Activated T-cell treated with anti-CD3 and anti-CD28 coated beads, Interleukin-2, amount 50 U/mL, for 24 hours (primary cell): ENCODE measurements around the gene BORCS5.

Source experiments
- DNase-seq: peaks from one replicate; pipeline ENCODE4 v3.0.0-alpha.2; 2020
- H3K27ac Mint-ChIP-seq: 2 replicates; pipeline ENCODE4 v1.8.0; 2020; ENCODE audit warnings: mild to moderate bottlenecking, mixed read lengths
- H3K27me3 Mint-ChIP-seq: 2 replicates; pipeline ENCODE4 v1.8.0; 2020; ENCODE audit warnings: mixed read lengths
- H3K36me3 Mint-ChIP-seq: 2 replicates; pipeline ENCODE4 v1.8.0; 2020; ENCODE audit warnings: low read depth, mixed read lengths
- H3K4me1 Mint-ChIP-seq: 2 replicates; pipeline ENCODE4 v1.8.0; 2020; ENCODE audit warnings: low read depth, mixed read lengths
- H3K4me3 Mint-ChIP-seq: 2 replicates; pipeline ENCODE4 v1.8.0; 2020; ENCODE audit warnings: mild to moderate bottlenecking, moderate library complexity, mixed read lengths
- H3K9me3 Mint-ChIP-seq: 2 replicates; pipeline ENCODE4 v1.8.0; 2020; ENCODE audit warnings: mixed read lengths

The BORCS5 gene

DNA sequence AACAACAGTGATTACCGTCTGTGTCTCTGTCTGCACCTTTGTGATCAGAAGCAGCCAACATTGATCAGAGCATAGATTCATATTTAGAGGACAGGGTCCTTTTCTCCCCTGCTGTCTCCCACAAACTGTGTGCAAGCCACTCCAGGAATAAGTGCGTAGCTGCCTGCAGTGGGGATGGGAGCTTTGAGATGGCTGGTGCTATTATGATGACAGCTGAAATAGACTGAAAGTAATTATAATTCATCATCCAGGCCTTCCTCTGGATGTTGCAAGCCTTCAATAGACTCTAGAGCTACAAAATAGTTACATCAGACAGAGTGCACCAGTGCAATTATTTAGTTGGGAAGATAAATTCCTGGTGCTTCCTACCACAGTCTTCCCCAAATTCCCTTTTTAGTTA lies 68.1 kb downstream of the BORCS5 start:
- no peak for DNase-seq
- Mint-ChIP-seq H3K27ac (peak overlapping the region; percentile 41), H3K36me3 (peaks cover 67% of the 10 kb centered on the region), H3K9me3 (peaks cover 29% of the 10 kb centered on the region), H3K4me1 (peaks cover 59% of the 10 kb centered on the region), H3K4me3 (no peak overlapping the region), H3K27me3 (no peaks in the 10 kb centered on the region)

DNA sequence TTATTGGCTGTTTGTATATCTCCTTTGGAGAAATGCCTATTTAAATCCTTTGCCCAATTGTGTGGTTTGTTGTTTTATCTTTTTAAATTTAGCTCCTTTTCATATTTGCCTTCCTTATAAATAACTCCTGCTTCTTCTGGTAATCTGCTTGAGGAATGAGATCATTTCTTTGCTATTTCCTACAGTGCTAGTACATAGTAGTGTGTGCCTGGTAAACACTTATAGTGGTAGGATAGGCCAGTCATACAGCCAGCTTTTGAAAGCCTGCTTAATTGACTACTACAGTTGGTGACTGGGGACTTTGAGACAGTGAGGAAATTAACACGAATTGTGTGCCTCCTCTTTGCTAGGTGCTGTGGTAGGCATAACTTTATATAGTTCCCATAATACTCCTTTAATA lies 68.7 kb downstream of the BORCS5 start:
- Mint-ChIP-seq H3K36me3 (peaks cover 62% of the 10 kb centered on the region), H3K27me3 (no peaks in the 10 kb centered on the region), H3K4me1 (peaks cover 59% of the 10 kb centered on the region), H3K9me3 (peaks cover 27% of the 10 kb centered on the region), H3K27ac (no peak overlapping the region), H3K4me3 (no peak overlapping the region)
- no peak for DNase-seq

DNA sequence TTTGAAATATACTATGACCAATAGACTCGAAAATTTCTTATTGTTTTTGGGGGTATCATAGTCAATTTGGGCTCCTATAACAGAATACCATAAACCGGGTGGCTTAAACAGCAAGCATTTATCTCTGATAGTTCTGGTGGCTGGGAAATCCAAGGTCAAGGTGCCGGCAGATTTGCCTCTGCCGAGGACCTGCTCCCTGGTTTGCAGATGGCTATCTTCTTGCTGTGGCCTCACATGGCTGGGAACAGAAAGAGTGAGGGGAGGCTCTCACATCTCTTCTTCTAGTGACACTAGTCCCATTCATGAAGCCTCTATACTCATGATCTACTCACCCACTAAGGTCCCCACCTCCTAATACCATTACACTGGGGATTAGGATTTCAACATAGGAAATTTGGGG lies 70.7 kb downstream of the BORCS5 start:
- peak overlapping the region; percentile 42 for H3K27ac Mint-ChIP-seq
- H3K9me3 Mint-ChIP-seq: peaks cover 13% of the 10 kb centered on the region
- no peak overlapping the region for H3K4me3 Mint-ChIP-seq
- H3K36me3 Mint-ChIP-seq: peaks cover 49% of the 10 kb centered on the region
- no peak for DNase-seq
- peaks cover 69% of the 10 kb centered on the region for H3K4me1 Mint-ChIP-seq
- no peaks in the 10 kb centered on the region for H3K27me3 Mint-ChIP-seq

DNA sequence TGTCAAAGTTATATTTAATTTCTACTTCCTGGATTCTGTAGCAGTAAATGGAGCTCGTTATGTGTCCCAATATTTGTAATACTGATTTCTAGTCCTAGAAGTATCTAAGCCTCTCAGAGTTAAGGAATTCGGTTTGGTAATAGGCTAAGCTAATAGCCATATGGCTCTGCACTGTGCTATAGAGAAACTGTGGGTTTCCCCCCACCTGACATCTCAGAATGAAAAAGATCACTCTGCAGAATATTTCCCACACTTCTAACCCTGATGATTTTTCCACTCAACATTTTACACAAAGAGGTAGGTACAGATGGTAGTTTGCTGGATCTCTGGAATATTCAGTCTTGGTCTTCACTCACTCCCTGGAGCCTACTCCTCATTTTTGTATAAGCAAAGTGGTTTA lies 71.2 kb downstream of the BORCS5 start:
- H3K27ac Mint-ChIP-seq: peak overlapping the region; percentile 48
- peaks cover 74% of the 10 kb centered on the region for H3K4me1 Mint-ChIP-seq
- H3K9me3 Mint-ChIP-seq: peaks cover 13% of the 10 kb centered on the region
- H3K27me3 Mint-ChIP-seq: no peaks in the 10 kb centered on the region
- H3K4me3 Mint-ChIP-seq: no peak overlapping the region
- DNase-seq: no peak
- H3K36me3 Mint-ChIP-seq: peaks cover 50% of the 10 kb centered on the region

DNA sequence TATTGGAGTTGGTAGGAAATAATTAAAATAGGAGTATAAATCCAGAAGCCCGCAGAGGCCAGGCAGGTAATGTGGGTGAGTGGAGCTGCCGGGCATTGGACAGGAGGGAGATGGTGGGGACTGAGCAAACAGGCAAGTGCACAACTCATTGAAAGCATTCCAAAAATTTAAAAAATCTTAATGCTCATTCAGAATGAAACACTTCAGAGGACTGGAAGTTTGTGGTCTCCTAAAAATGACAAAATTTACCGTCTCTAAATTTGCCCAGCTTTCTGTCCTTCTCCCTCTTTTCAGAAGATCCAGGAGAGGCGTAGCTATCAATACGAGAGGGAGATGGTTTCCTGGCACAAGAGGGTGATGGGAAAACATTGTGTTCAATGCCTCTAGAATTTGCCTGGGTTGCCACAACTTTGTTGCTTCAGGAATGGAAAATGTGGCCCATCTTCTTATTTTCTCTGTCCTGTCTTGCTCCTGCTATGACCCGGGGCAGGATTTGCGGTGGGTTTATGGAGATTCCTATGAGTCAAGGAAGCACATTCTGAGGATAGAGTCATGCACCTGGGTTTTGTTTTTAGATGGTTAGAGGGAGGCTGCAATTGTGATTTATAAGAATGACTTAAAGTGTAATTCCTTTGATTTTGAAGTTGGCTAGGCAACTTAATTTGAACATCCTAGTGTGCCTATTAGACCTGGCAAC lies 72.2 kb downstream of the BORCS5 start:
- Mint-ChIP-seq H3K36me3 (peaks cover 45% of the 10 kb centered on the region), H3K4me3 (no peak overlapping the region), H3K27me3 (no peaks in the 10 kb centered on the region), H3K27ac (peak overlapping the region; percentile 91), H3K9me3 (peaks cover 9% of the 10 kb centered on the region), H3K4me1 (peaks cover 80% of the 10 kb centered on the region)
- no peak for DNase-seq

DNA sequence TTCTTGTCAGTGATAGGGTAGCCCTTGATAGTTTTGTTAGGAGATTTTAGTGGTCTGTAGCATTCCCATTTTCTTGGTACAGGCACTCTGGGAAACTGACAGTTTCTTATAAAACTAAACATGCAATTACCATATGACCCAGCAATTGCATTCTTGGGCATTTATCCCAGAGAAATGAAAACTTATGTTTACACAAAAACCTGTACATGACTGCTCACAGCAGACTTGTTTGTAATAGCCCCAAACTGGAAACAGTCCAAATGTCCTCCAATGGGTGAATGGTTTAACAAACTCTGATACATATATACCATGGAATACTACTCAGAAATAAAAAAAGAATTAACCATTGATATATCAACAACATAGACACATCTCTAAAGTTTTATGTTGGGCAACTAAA lies 75.5 kb downstream of the BORCS5 start:
- DNase-seq: no peak
- Mint-ChIP-seq H3K9me3 (peaks cover 10% of the 10 kb centered on the region), H3K27me3 (no peaks in the 10 kb centered on the region), H3K4me1 (peaks cover 67% of the 10 kb centered on the region), H3K27ac (peak overlapping the region; percentile 63), H3K4me3 (no peak overlapping the region), H3K36me3 (peaks cover 46% of the 10 kb centered on the region)

DNA sequence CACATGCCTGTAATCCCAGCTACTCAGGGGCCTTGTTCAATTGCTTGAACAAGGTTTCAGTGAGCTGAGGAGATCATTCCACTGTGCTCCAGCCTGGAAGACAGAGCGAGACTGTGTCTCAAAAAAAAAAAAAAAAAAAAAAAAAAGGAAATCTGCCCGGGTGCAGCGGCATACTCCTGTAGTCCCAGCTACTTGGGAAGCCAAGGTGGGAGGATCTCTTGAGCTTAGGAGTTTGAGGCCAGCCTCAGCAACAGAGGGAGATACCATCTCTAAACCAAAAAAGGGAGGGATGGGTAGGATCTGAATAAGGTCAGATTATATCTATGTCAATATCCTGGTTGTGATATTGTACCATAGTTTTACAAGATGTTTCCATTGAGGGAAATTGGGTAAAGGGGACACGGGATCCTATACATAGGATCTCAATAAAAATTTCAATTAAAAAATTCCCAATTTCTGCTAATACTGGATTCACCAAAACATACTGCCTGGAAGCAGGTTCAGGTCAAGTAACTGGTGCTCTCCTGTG lies 76.4 kb downstream of the BORCS5 start:
- H3K36me3 Mint-ChIP-seq: peaks cover 51% of the 10 kb centered on the region
- peak overlapping the region; percentile 63 for H3K27ac Mint-ChIP-seq
- peaks cover 64% of the 10 kb centered on the region for H3K4me1 Mint-ChIP-seq
- H3K9me3 Mint-ChIP-seq: peaks cover 12% of the 10 kb centered on the region
- no peak overlapping the region for H3K4me3 Mint-ChIP-seq
- no peak for DNase-seq
- no peaks in the 10 kb centered on the region for H3K27me3 Mint-ChIP-seq

DNA sequence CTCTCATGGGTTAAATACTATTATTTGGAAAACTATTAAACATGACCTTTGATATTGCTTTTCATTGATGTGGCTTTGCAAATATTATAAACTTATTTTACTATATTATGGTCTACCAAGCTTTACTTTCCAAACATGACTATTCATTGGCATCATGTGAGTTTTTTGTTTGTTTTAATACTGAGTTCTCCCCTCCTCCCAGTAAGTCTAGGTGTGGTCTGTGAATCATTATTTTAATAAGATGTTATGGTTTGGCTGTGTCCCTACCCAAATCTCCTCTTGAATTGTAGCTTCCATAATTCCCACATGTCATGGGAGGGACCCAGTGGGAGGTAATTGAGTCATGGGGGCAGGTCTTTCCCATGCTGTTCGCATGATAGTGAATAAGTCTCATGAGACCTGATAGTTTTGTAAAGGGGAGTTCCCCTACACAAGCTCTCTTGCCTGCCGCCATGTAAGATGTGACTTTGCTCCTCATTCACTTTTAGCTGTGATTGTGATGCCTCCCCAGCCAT lies 80.0 kb downstream of the BORCS5 start:
- H3K36me3 Mint-ChIP-seq: peaks cover 70% of the 10 kb centered on the region
- no peak overlapping the region for H3K4me3 Mint-ChIP-seq
- H3K4me1 Mint-ChIP-seq: peaks cover 74% of the 10 kb centered on the region

DNA sequence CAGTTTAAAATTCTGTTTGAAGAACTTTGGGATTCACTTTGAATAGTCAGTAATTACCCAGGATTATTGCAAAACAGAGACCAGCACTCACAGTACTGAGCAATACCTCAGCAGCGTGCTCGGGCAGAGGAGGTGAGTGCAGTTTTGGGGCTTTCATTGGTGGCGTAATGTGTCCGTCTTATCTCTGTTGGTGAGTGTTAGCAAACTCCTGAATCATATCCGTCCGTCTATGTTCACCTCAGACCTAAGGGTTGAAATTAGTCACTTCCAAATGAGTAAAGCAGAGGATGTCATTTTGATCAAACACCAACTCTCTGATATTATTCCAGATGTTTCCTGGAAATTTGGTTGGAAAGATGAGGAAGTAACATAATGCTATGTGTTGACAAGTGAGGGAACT lies 82.8 kb downstream of the BORCS5 start:
- Mint-ChIP-seq H3K4me1 (peaks cover 77% of the 10 kb centered on the region), H3K4me3 (no peak overlapping the region), H3K27me3 (no peaks in the 10 kb centered on the region), H3K36me3 (peaks cover 69% of the 10 kb centered on the region), H3K9me3 (peaks cover 14% of the 10 kb centered on the region), H3K27ac (peak overlapping the region; percentile 98)
- DNase-seq: peak; percentile 56

More for the DNA sequence above, 80.0 kb downstream of the BORCS5 start:
- H3K27ac Mint-ChIP-seq: no peak overlapping the region
- H3K9me3 Mint-ChIP-seq: peaks cover 14% of the 10 kb centered on the region
- no peak for DNase-seq
- H3K27me3 Mint-ChIP-seq: no peaks in the 10 kb centered on the region

DNA sequence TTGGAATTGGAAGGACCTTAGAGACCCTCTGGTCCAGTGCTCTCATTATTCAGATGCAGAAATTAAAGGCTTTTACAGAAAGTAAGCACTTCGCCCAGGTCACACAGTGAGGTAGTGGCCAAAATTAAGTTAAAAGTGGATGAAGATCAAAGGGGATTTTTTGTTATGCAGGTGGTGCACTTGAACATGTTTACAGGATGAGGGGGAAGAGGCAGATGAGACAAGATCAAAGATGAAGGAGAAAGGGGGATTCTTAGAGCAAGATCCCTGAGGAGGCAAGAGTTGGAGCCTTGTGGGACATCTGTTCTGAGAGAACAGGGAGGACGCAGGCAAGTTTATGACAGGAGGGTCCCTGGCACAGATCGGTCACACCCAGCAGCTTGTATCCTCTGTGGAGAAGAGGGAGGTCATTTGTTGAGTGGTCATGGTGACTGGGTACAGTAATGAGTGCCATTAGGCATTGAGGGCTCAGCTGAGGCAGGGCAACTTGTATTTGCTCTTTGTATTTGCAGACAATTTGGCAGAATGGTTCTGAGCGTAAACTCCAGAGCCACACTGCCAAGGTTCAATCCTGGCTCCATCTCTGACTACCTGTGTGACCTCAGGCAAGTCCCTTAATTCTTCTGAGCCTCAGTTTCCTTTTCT lies 84.0 kb downstream of the BORCS5 start:
- peaks cover 12% of the 10 kb centered on the region for H3K9me3 Mint-ChIP-seq
- no peak for DNase-seq
- peak overlapping the region; percentile 55 for H3K4me3 Mint-ChIP-seq

DNA sequence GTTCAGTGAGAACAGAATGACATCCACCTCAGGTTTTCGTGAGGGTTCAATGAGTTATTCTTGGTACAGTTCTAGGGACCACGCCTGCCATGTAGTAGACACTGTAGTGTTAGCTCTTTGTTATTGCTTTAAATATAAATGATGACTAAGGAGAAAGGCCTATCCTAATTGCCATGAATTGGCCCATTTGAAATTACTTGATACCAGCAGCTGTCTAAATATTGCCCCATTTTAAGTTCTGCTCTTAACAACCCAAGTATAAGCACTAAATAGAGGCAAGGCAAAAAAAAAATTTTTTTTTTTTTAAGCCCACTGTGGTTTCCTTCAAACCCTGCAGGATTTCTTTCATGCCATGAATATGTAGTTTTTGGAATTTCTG lies 84.5 kb downstream of the BORCS5 start:
- peak overlapping the region; percentile 98 for H3K27ac Mint-ChIP-seq
- H3K27me3 Mint-ChIP-seq: no peaks in the 10 kb centered on the region
- H3K4me1 Mint-ChIP-seq: peaks cover 84% of the 10 kb centered on the region
- H3K36me3 Mint-ChIP-seq: peaks cover 60% of the 10 kb centered on the region
- DNase-seq: no peak
- H3K9me3 Mint-ChIP-seq: peaks cover 11% of the 10 kb centered on the region
- peak overlapping the region; percentile 55 for H3K4me3 Mint-ChIP-seq

More for the DNA sequence above, 84.0 kb downstream of the BORCS5 start:
- Mint-ChIP-seq H3K4me1 (peaks cover 81% of the 10 kb centered on the region), H3K36me3 (peaks cover 63% of the 10 kb centered on the region), H3K27ac (peak overlapping the region; percentile 98), H3K27me3 (no peaks in the 10 kb centered on the region)

DNA sequence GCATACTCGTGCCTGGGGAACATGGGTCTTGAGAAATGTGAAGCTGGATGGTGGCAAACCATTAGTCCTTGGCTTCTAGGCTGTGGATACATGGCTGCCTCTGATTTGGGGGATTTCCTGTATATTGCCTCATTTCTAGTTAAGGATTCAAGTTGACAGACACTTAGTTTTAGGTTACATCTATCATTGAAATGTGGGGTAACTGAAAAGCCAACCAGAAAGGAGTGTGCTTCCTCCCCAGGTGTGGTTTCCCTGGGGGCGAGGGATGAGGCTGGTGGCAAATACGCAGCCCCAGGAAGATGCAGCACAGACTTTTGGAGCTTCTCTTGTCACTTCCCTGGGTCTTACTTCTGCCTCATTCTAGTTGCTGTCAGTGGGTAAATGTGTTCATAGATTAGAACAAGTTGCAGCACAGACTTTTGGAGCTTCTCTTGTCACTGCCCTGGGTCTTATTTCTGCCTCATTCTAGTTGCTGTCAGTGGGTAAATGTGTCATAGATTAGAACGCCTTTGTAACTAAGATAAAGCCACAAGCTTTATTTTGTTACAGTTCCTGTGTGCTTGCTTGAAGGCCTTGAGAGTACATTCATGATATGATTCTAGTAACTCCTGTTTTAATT lies 85.1 kb downstream of the BORCS5 start:
- H3K27me3 Mint-ChIP-seq: no peaks in the 10 kb centered on the region
- H3K4me1 Mint-ChIP-seq: peaks cover 88% of the 10 kb centered on the region
- peak; percentile 67 for DNase-seq
- H3K27ac Mint-ChIP-seq: peak overlapping the region; percentile 98
- H3K36me3 Mint-ChIP-seq: peaks cover 54% of the 10 kb centered on the region
- peaks cover 7% of the 10 kb centered on the region for H3K9me3 Mint-ChIP-seq
- H3K4me3 Mint-ChIP-seq: peak overlapping the region; percentile 55

DNA sequence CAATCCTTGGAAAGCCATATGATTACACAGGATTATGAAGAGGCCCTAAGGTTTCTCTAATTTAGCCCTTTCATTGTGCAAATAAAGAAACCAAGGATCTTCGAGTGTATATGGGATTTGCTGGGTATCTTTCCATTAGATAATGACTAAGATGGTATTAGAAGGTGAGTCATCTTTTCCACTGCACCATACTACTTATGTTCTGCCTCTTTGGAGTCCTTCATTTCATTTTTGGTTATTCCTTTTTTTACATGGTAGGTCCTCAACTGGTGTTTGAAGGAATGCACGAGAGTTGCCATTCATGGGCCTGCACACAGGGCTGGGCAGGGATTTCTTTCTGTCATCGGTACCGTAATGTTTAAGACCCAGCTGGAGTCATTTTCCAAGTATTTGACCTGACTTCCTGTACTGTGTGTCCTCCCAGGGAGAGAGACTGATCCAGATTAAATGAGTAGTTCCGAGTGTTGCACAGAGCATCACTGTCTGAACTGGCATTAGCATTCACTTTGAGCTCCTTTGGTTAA lies 85.7 kb downstream of the BORCS5 start:
- Mint-ChIP-seq H3K27ac (peak overlapping the region; percentile 98), H3K9me3 (peaks cover 2% of the 10 kb centered on the region), H3K4me1 (peaks cover 89% of the 10 kb centered on the region), H3K4me3 (peak overlapping the region; percentile 55), H3K36me3 (peaks cover 52% of the 10 kb centered on the region), H3K27me3 (no peaks in the 10 kb centered on the region)
- peak; percentile 37 for DNase-seq

DNA sequence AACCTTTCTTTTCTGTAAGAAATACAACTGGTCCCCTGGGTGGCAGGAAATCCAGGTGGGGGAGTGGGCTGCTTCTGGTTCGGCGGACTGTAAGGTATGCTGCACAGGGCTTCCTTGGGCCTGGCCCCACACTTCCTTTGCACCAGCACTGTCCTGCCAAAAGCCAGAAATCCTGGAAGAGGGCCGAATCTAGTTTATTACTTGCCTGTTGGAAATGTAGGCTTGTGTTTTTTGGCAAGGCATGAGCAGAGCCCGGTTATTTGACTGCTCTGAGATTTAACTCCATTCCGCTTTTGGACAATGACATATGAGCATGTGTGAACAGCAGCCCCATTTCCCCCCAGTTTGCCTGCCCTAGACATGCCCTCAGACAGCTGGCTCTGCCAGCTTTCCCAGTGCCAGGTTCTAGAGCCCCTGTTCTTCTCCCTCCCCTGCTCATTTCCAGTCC lies 86.6 kb downstream of the BORCS5 start:
- Mint-ChIP-seq H3K27me3 (no peaks in the 10 kb centered on the region), H3K36me3 (peaks cover 43% of the 10 kb centered on the region), H3K4me1 (peaks cover 85% of the 10 kb centered on the region), H3K9me3 (peaks cover 2% of the 10 kb centered on the region), H3K4me3 (no peak overlapping the region), H3K27ac (peak overlapping the region; percentile 98)
- no peak for DNase-seq
